ENCODE measurements around the gene FGGY. TPM values are rescaled to one million over a fixed set of nuclear protein-coding genes. Genes with fewer than 3 reads are reported as not detected.

Gene FGGY
- total RNA-seq, 1 experiment from 2014 or later: 6.4 TPM

- no peak overlapping the region for H3K27ac Mint-ChIP-seq (ENCODE audit: unreplicated experiment)
Observed at GRCh38 chr1:59404796-59405195, 107.9 kb downstream of the FGGY start.

DNA sequence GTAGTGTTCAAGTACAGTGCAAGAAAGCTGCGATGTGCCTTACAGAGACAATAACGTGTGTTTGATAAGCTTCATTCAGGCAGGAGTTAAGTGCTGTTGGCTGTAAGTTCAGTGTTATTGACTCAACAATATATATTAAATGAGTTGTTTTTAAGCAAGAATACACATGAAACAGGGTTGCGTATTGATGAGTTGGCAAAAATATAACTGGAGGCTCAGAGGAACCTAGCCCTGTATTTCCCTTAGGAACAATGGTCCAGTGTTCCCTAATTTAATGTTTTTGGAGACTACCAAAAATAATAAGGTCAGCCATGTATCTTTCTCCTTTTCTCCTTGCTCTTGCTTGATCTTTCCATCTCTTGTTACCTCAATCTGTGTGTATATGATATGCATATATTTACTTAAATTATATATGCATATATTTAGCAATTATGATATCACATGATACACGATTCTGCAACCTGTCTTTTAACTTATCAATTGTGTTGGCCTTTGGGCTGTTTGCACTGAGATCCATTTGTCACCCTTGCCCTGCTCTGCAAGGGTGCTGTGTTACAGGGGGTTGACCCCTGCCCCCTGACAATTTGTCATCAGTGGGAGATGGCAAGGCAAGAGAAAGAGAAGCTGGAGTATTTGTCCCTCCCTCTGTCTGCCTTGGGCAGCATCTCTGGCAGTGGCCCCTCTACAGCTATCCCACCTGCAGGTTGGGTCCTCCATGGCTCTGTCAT lies 109.7 kb downstream of the FGGY start:
- CTCF ChIA-PET: no interaction called here
- intact Hi-C loops (cut with micrococcal nuclease; ENCODE audit: unreplicated experiment): loop anchor here (10.0 kb wide), 1 partner anchor 112 kb away; the partner anchor contains the start of gene FGGY

More at GRCh38 chr1:59404796-59405195, 107.9 kb downstream of the FGGY start:
- H3K4me3 ChIP-seq (ENCODE audit: low read depth, low read length): no peak overlapping the region
- no peaks in the 10 kb centered on the region for H3K9me3 ChIP-seq
- POLR2A ChIA-PET: no interaction called here
- intact Hi-C loops (cut with micrococcal nuclease; ENCODE audit: unreplicated experiment): loop anchor here (10.0 kb wide), 1 partner anchor 110 kb away; the partner anchor contains the start of gene FGGY
- DNase-seq: no peak
- H3K36me3 ChIP-seq (ENCODE audit: control insufficient read depth, insufficient read depth, low read length): no peaks in the 10 kb centered on the region
- Mint-ChIP-seq H3K4me1 (ENCODE audit: low read depth, unreplicated experiment) (no peaks in the 10 kb centered on the region), H3K36me3 (ENCODE audit: insufficient read depth, unreplicated experiment) (no peaks in the 10 kb centered on the region), H3K9me3 (ENCODE audit: unreplicated experiment) (no peaks in the 10 kb centered on the region), H3K27me3 (ENCODE audit: insufficient read depth, unreplicated experiment) (no peaks in the 10 kb centered on the region), H3K4me3 (ENCODE audit: unreplicated experiment) (no peak overlapping the region)
- H3K27me3 ChIP-seq (replicated peaks; ENCODE audit: control insufficient read depth, insufficient read depth, low read length): no peaks in the 10 kb centered on the region
- TF ChIP-seq, protein P1, sequence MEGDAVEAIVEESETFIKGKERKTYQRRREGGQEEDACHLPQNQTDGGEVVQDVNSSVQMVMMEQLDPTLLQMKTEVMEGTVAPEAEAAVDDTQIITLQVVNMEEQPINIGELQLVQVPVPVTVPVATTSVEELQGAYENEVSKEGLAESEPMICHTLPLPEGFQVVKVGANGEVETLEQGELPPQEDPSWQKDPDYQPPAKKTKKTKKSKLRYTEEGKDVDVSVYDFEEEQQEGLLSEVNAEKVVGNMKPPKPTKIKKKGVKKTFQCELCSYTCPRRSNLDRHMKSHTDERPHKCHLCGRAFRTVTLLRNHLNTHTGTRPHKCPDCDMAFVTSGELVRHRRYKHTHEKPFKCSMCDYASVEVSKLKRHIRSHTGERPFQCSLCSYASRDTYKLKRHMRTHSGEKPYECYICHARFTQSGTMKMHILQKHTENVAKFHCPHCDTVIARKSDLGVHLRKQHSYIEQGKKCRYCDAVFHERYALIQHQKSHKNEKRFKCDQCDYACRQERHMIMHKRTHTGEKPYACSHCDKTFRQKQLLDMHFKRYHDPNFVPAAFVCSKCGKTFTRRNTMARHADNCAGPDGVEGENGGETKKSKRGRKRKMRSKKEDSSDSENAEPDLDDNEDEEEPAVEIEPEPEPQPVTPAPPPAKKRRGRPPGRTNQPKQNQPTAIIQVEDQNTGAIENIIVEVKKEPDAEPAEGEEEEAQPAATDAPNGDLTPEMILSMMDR (IDR thresholded peaks at IDR 0.05; ENCODE audit: insufficient read depth in 1 of 2, low read depth in 1 of 2, low read length in 1 of 2, severe bottlenecking in 1 of 2, unreplicated experiment in 1 of 2): no peak
- H3K4me1 ChIP-seq: no peaks in the 10 kb centered on the region
- BruUV-seq (replicated peaks): no TSS peak
- CTCF ChIA-PET: no interaction called here

GRCh38 chr1:59408608-59409240 lies 111.8 kb downstream of the FGGY start:
- H3K27me3 ChIP-seq (replicated peaks; ENCODE audit: control insufficient read depth, insufficient read depth, low read length): no peaks in the 10 kb centered on the region
- H3K4me3 ChIP-seq (ENCODE audit: low read depth, low read length): no peak overlapping the region
- CTCF ChIA-PET: no interaction called here
- no peaks in the 10 kb centered on the region for H3K4me1 Mint-ChIP-seq (ENCODE audit: low read depth, unreplicated experiment)
- TF ChIP-seq, protein P1 (IDR thresholded peaks at IDR 0.05; ENCODE audit: insufficient read depth in 1 of 2, low read depth in 1 of 2, low read length in 1 of 2, severe bottlenecking in 1 of 2, unreplicated experiment in 1 of 2): no peak
- no peaks in the 10 kb centered on the region for H3K36me3 ChIP-seq (ENCODE audit: control insufficient read depth, insufficient read depth, low read length)
- BruUV-seq (replicated peaks): no TSS peak
- no peak overlapping the region for H3K27ac Mint-ChIP-seq (ENCODE audit: unreplicated experiment)
- H3K36me3 Mint-ChIP-seq (ENCODE audit: insufficient read depth, unreplicated experiment): no peaks in the 10 kb centered on the region
- no peaks in the 10 kb centered on the region for H3K27me3 Mint-ChIP-seq (ENCODE audit: insufficient read depth, unreplicated experiment)
- no peaks in the 10 kb centered on the region for H3K9me3 ChIP-seq
- no peak overlapping the region for H3K4me3 Mint-ChIP-seq (ENCODE audit: unreplicated experiment)
- intact Hi-C loops (cut with micrococcal nuclease; ENCODE audit: unreplicated experiment): loop anchor here (10.0 kb wide), 1 partner anchor 114 kb away; the partner anchor contains the start of gene FGGY
- no peaks in the 10 kb centered on the region for H3K4me1 ChIP-seq
- no peak for DNase-seq
- POLR2A ChIA-PET: no interaction called here
- H3K9me3 Mint-ChIP-seq (ENCODE audit: unreplicated experiment): no peaks in the 10 kb centered on the region

More for the DNA sequence above, 109.7 kb downstream of the FGGY start:
- H3K36me3 ChIP-seq (ENCODE audit: control insufficient read depth, insufficient read depth, low read length): no peaks in the 10 kb centered on the region
- POLR2A ChIA-PET: no interaction called here
- TF ChIP-seq, protein P1 (IDR thresholded peaks at IDR 0.05; ENCODE audit: insufficient read depth in 1 of 2, low read depth in 1 of 2, low read length in 1 of 2, severe bottlenecking in 1 of 2, unreplicated experiment in 1 of 2): no peak
- H3K4me1 ChIP-seq: no peaks in the 10 kb centered on the region
- H3K4me3 ChIP-seq (ENCODE audit: low read depth, low read length): no peak overlapping the region
- Mint-ChIP-seq H3K36me3 (ENCODE audit: insufficient read depth, unreplicated experiment) (no peaks in the 10 kb centered on the region), H3K27me3 (ENCODE audit: insufficient read depth, unreplicated experiment) (no peaks in the 10 kb centered on the region), H3K4me1 (ENCODE audit: low read depth, unreplicated experiment) (no peaks in the 10 kb centered on the region), H3K4me3 (ENCODE audit: unreplicated experiment) (no peak overlapping the region), H3K9me3 (ENCODE audit: unreplicated experiment) (no peaks in the 10 kb centered on the region), H3K27ac (ENCODE audit: unreplicated experiment) (no peak overlapping the region)
- DNase-seq: no peak
- no peaks in the 10 kb centered on the region for H3K9me3 ChIP-seq
- H3K27me3 ChIP-seq (replicated peaks; ENCODE audit: control insufficient read depth, insufficient read depth, low read length): no peaks in the 10 kb centered on the region
- BruUV-seq (replicated peaks): no TSS peak

Measured in Caco-2 (cell line).